Heart left ventricle (tissue), 16 donors: ENCODE results near the gene AKAP6. TPM values are rescaled to one million over a fixed set of nuclear protein-coding genes. Genes with fewer than 3 reads are reported as not detected.

Experiments
- ATAC-seq, 4 donors: fragments of 200-7000 bp; cut with Tn5 transposase; one replicate each; pipeline ENCODE4 v1.9.1; 2020 to 2022; ENCODE audit warnings: moderate library complexity in 4 of 4, mild to moderate bottlenecking in 3 of 4, moderate number of reproducible peaks in 1 of 4
- DNase-seq, 5 donors: peaks; one replicate each; pipeline ENCODE4 v3.0.0-alpha.2; 2020
- H3K27ac ChIP-seq, 12 donors: fragments of 200-600 bp; sonication (generic) in 4 of 12; one replicate each; pipeline versions ENCODE4 v1.5.0 to v1.8.0; 2016 to 2022; ENCODE audit warnings: mild to moderate bottlenecking in 2 of 12
- H3K27me3 ChIP-seq, 9 donors: fragments of 200-600 bp; sonication (generic) in 2 of 9; one replicate each; pipeline versions ENCODE4 v1.5.1 to v1.8.0; 2016 to 2022; ENCODE audit warnings: mild to moderate bottlenecking in 3 of 9
- H3K36me3 ChIP-seq, 9 donors: fragments of 200-600 bp; sonication (generic) in 2 of 9; one replicate each; pipeline versions ENCODE4 v1.5.0 to v1.8.0; 2018 to 2022; ENCODE audit warnings: mild to moderate bottlenecking in 2 of 9
- H3K4me1 ChIP-seq, 12 donors: fragments of 200-600 bp; sonication (generic) in 4 of 12; one replicate each; pipeline versions ENCODE4 v1.5.0 to v1.8.0; 2016 to 2022; ENCODE audit warnings: mild to moderate bottlenecking in 3 of 12
- H3K4me3 ChIP-seq, 12 donors: fragments of 200-600 bp; sonication (generic) in 4 of 12; one replicate each; pipeline versions ENCODE4 v1.5.0 to v1.8.0; 2017 to 2022; ENCODE audit warnings: mild to moderate bottlenecking in 9 of 12, moderate library complexity in 4 of 12
- H3K9me3 ChIP-seq, 12 donors: fragments of 200-600 bp; sonication (generic) in 4 of 12; one replicate each; pipeline versions ENCODE4 v1.5.0 to v1.8.0; 2016 to 2022; ENCODE audit warnings: mild to moderate bottlenecking in 1 of 12
- POLR2A ChIP-seq, 2 donors: fragments of 450-650 bp; IDR thresholded peaks; one replicate each; pipeline ENCODE4 v1.6.1; 2017; ENCODE audit warnings: antibody characterized with exemption in 2 of 2, mild to moderate bottlenecking in 2 of 2, moderate library complexity in 2 of 2
- WGBS, 4 donors: extraction: QIAGEN DNeasy Blood & Tissue Kit in 2 of 4; methylation state at CpG; one replicate each; pipeline versions ENCODE4 v1.1.5 to v1.1.7; 2013 to 2018; 5-methylcytosine and 5-hydroxymethylcytosine counted together
- intact Hi-C, 10 donors: fragments of 100-400 bp; cut with DNase I; formaldehyde crosslinking; loops; one replicate each; pipeline versions ENCODE4 v1.11.1 to v1.14.2; 2022
- polyA plus RNA-seq, 2 donors: library from polyadenylated mRNA; stranded (reverse); fragments of 200-250 nt; gene quantifications; one replicate each; pipeline ENCODE4 v1.2.3, GENCODE V29; 2013
- total RNA-seq, 9 donors: library from RNA; depleted of rRNA in 2 of 9; stranded (reverse); fragments of >200 nt in 2 of 9; fragmentation: NEBNext Ultra II Directional in 3 of 9; extraction: Animal tissue kit (Norgen Biotek cat#: 25700) in 3 of 9; gene quantifications; one replicate each; pipeline versions ENCODE4 v1.1.0 to v1.2.4, GENCODE V29; 2016 to 2023
- TF ChIP-seq, protein P1 (sequence below), 12 donors: fragments of 200-600 bp; sonication (generic) in 4 of 12; IDR thresholded peaks; one replicate each; pipeline versions ENCODE4 v1.5.0 to v1.8.0; 2018 to 2022; ENCODE audit warnings: antibody characterized with exemption in 12 of 12, mild to moderate bottlenecking in 5 of 12
- donor health status: ischemic (EF 13 %, LVEDD 7.1; RV severe dilation, severe dysfunction).
- donor health status: healthy with polysubstance abuse.
- donor health status: DM: no; HTN: yes; CAD: no.
- donor health status: DM: no; HTN: no; CAD: no.
- donor health status: ischemic (EF 25% LVEDD 6.9; RV normal size, moderate dysfunction).
- donor health status: ischemic (EF 25% LVEDD 5.7; RV mildly dilated, moderate dysfunction).
- donor health status: healthy.
- donor health status: DM: yes; HTN: yes; CAD: no.
- donor health status: ischemic (EF 35%, LVEDD 5.7; RV mildly dilated, moderate dysfunction).
- donor health status: nonischemic (EF 11% LVEDD 7.7; RV severe dilation, severe dysfunction).
- donor health status: DM: yes; HTN: yes; CAD: no.
- donor health status: PGD.
- donor health status: ischemic (EF 29% LVEDD 5.4; RV normal size, mild dysfunction).
- donor health status: nonischemic (EF 23%, LVEDD 6.1; RV moderate dilation, normal function).

AKAP6 gene
- total and polyA plus RNA-seq, 11 donors = 20.4 to 303 (median 206) TPM

- WGBS, 4 donors = 81 to 92% (median 88%) methylated on average over 1 of the region's 1 CpG
- Histone ChIP-seq H3K4me1 (peaks cover 0 to 24% (median 13%) of the 10 kb centered on the region in 12 donors), H3K4me3 (no peak overlapping the region), H3K27me3 (no peaks in the 10 kb centered on the region), H3K36me3 (peaks cover 0 to 29% (median 4%) of the 10 kb centered on the region in 9 donors), H3K27ac (no peak overlapping the region), H3K9me3 (no peaks in the 10 kb centered on the region)
- no peak for DNase-seq
- intact Hi-C loops = no loop called here
- no peak for ATAC-seq
- TF ChIP-seq, protein P1, sequence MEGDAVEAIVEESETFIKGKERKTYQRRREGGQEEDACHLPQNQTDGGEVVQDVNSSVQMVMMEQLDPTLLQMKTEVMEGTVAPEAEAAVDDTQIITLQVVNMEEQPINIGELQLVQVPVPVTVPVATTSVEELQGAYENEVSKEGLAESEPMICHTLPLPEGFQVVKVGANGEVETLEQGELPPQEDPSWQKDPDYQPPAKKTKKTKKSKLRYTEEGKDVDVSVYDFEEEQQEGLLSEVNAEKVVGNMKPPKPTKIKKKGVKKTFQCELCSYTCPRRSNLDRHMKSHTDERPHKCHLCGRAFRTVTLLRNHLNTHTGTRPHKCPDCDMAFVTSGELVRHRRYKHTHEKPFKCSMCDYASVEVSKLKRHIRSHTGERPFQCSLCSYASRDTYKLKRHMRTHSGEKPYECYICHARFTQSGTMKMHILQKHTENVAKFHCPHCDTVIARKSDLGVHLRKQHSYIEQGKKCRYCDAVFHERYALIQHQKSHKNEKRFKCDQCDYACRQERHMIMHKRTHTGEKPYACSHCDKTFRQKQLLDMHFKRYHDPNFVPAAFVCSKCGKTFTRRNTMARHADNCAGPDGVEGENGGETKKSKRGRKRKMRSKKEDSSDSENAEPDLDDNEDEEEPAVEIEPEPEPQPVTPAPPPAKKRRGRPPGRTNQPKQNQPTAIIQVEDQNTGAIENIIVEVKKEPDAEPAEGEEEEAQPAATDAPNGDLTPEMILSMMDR (IDR thresholded peaks at IDR 0.05) = no peak
- TF ChIP-seq POLR2A (IDR thresholded peaks at IDR 0.05) = no peak
Observed at GRCh38 chr14:32697704-32698103, 368.6 kb downstream of the AKAP6 start.

DNA sequence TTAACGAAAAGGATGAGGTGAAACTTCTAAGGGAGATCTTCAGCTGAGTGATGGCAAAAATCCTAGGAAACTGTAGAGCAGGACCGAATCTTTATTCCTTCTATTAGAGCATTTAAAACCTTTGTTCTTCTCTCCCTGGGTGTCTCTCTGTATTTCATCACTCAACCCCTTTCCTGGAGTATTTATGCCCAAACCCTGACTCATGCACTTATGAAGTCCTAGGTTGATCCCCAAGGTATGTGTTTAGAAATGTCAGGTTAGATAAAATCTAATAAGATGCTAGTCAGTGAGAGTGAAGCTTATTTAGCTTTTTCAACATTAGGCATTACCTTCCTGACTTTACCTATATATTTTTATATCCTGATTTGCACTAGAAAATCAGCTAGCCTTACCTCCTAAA, 369.7 kb downstream of the AKAP6 start:
- no peak for ATAC-seq
- H3K9me3 ChIP-seq = no peaks in the 10 kb centered on the region
- no peaks in the 10 kb centered on the region for H3K27me3 ChIP-seq
- H3K27ac ChIP-seq = no peak overlapping the region
- peaks cover 0 to 35% (median 24%) of the 10 kb centered on the region in 12 donors for H3K4me1 ChIP-seq
- no peak overlapping the region for H3K4me3 ChIP-seq
- intact Hi-C loops = no loop called here
- H3K36me3 ChIP-seq = peaks cover 0 to 24% (median 4%) of the 10 kb centered on the region in 9 donors
- no peak for TF ChIP-seq POLR2A (IDR thresholded peaks at IDR 0.05)
- TF ChIP-seq, protein P1 (IDR thresholded peaks at IDR 0.05) = no peak
- no peak for DNase-seq
- 89 to 98% (median 93%) methylated on average over 2 of the region's 2 CpGs for WGBS, 4 donors

- 93 to 98% (median 95%) methylated on average over 2 of the region's 2 CpGs for WGBS, 4 donors
- no peaks in the 10 kb centered on the region for H3K27me3 ChIP-seq
- ATAC-seq (no peak), DNase-seq (no peak)
- no peak for TF ChIP-seq POLR2A (IDR thresholded peaks at IDR 0.05)
- TF ChIP-seq, protein P1 (IDR thresholded peaks at IDR 0.05) = no peak
- H3K36me3 ChIP-seq = peaks cover 0 to 18% (median 0%) of the 10 kb centered on the region in 9 donors
- intact Hi-C loops = loop anchor here in 5 of 10 donors (10.0 kb wide), 4 partner anchors 107 to 293 kb away; no protein-coding TSS in a partner anchor
- peaks cover 0 to 2% (median 0%) of the 10 kb centered on the region in 12 donors for H3K9me3 ChIP-seq
- H3K4me3 ChIP-seq = no peak overlapping the region
- H3K27ac ChIP-seq = peak overlapping the region in 4 of 12 donors; percentile 56 to 95 (median 80)
- peaks cover 0 to 37% (median 28%) of the 10 kb centered on the region in 12 donors for H3K4me1 ChIP-seq
Observed at GRCh38 chr14:32701475-32701874, 372.4 kb downstream of the AKAP6 start.

DNA sequence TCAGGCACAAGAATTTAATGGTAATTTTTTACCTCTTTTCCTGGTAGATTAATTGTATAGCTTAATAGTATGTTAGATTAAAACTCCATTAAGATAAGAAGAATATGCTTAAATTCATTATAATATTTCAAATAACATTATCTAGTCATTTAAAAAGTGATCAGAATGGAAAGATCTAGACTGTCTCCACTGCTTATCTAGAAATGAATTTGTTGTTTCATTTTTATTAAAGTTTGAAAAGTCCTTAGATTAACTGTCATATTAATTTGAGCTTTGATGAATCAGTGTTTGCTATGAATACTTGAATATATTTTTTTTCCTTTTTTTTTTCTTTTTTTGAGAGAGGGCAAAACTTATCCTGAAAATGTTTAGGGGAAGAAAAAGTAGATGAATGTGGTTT, 373.0 kb downstream of the AKAP6 start:
- no peaks in the 10 kb centered on the region for H3K27me3 ChIP-seq
- peaks cover 0 to 39% (median 28%) of the 10 kb centered on the region in 12 donors for H3K4me1 ChIP-seq
- intact Hi-C loops = loop anchor here in 5 of 10 donors (10.0 kb wide), 4 partner anchors 107 to 293 kb away; no protein-coding TSS in a partner anchor
- H3K4me3 ChIP-seq = no peak overlapping the region
- H3K27ac ChIP-seq = peak overlapping the region; percentile 30 to 95 (median 72)
- H3K36me3 ChIP-seq = peaks cover 0 to 11% (median 0%) of the 10 kb centered on the region in 9 donors
- TF ChIP-seq, protein P1 (IDR thresholded peaks at IDR 0.05) = no peak
- no peak for TF ChIP-seq POLR2A (IDR thresholded peaks at IDR 0.05)
- ATAC-seq (no peak), DNase-seq (no peak)
- H3K9me3 ChIP-seq = peaks cover 0 to 2% (median 0%) of the 10 kb centered on the region in 12 donors
